ENCODE measurements around the gene FHDC1. TPM values are rescaled to one million over a fixed set of nuclear protein-coding genes. Genes with fewer than 3 reads are reported as not detected.

FHDC1 gene
- polyA plus RNA-seq, 2 of the 4 experiments (the other 2 are of a cell fraction): 0.08 to 0.31 TPM

- ChIA-PET POLR2A (no interaction called here), CTCF (interaction anchor here (0.7 kb wide), 1 partner anchor 27 kb away, joined by 4 read pairs; no protein-coding TSS in a partner anchor)
- no peak for FAIRE-seq
These were observed 34.1 kb downstream of the FHDC1 start for GRCh38 chr4:152970102-152970820.

GRCh38 chr4:152971053-152971452 lies 34.9 kb downstream of the FHDC1 start:
- no peak overlapping the region for H3K27ac ChIP-seq
- ATAC-seq (no peak), FAIRE-seq (no peak), DNase-seq (ENCODE audit: low read depth in 1 of 2, low spot score in 1 of 2) (no peak)
- ChIA-PET CTCF (interaction anchor here (1.2 kb wide), 1 partner anchor 12 kb away, joined by 3 read pairs; no protein-coding TSS in a partner anchor), POLR2A (no interaction called here)
- 82% methylated on average over 3 of the region's 3 CpGs for WGBS (ENCODE audit: missing lambda C conversion rate)
- no peak overlapping the region for H3K4me3 ChIP-seq
- H3K9me3 ChIP-seq: no peaks in the 10 kb centered on the region
- H3K4me2 ChIP-seq: no peak overlapping the region
- H3K4me1 ChIP-seq: peaks cover 20% of the 10 kb centered on the region
- TF ChIP-seq POLR2AphosphoS2 (conservative IDR thresholded peaks at IDR 0.05; ENCODE audit: low read length): no peak
- TF ChIP-seq CHD2 (IDR thresholded peaks at IDR 0.05; ENCODE audit: low read length, partially characterized antibody): no peak
- TF ChIP-seq MAZ (IDR thresholded peaks at IDR 0.05; ENCODE audit: borderline replicate concordance, low read depth, low read length): no peak
- no peak for TF ChIP-seq HDAC2 (IDR thresholded peaks at IDR 0.05)
- TF ChIP-seq HMGXB4 (CRISPR knock-in tag; IDR thresholded peaks at IDR 0.05; ENCODE audit: borderline replicate concordance): no peak
- no peak for TF ChIP-seq POLR2A (IDR thresholded peaks at IDR 0.05; ENCODE audit: low read length)
- no peak for TF ChIP-seq PBX3 (IDR thresholded peaks at IDR 0.05)
- TF ChIP-seq CEBPB (IDR thresholded peaks at IDR 0.05): no peak
- TF ChIP-seq RNF2 (IDR thresholded peaks at IDR 0.05; ENCODE audit: borderline replicate concordance, low read depth): no peak
- TF ChIP-seq NR3C1 (IDR thresholded peaks at IDR 0.05): no peak
- no peak for TF ChIP-seq RARB (CRISPR knock-in tag; IDR thresholded peaks at IDR 0.05)
- no peak for TF ChIP-seq NPAS2 (CRISPR knock-in tag; IDR thresholded peaks at IDR 0.05; ENCODE audit: borderline replicate concordance)
- no peak for TF ChIP-seq HOXA7 (CRISPR knock-in tag; IDR thresholded peaks at IDR 0.05)
- TF ChIP-seq CBX8 (IDR thresholded peaks at IDR 0.05): no peak
- TF ChIP-seq FOSB (CRISPR knock-in tag; IDR thresholded peaks at IDR 0.05): no peak
- TF ChIP-seq ESRRA (IDR thresholded peaks at IDR 0.05; ENCODE audit: borderline replicate concordance, low read length): no peak
- no peak for TF ChIP-seq RAD21 (conservative IDR thresholded peaks at IDR 0.05 in 1 of 2, IDR thresholded peaks at IDR 0.05 in 1 of 2)
- no peak for TF ChIP-seq TFCP2L1 (CRISPR knock-in tag; IDR thresholded peaks at IDR 0.05)

More at GRCh38 chr4:152970102-152970820, 34.1 kb downstream of the FHDC1 start:
- Histone ChIP-seq H3K4me1 (peaks cover 20% of the 10 kb centered on the region), H3K4me2 (peak overlapping the region; percentile 55), H3K9me3 (no peaks in the 10 kb centered on the region), H3K4me3 (no peak overlapping the region), H3K27ac (peak overlapping the region in 1 of 2 experiments; percentile 49; a peak in 2 of 6 replicates)
- ATAC-seq (peak; percentile 30 to 53; a peak in 3 of 6 replicates), DNase-seq (ENCODE audit: low read depth in 1 of 2, low spot score in 1 of 2) (no peak)
- WGBS (ENCODE audit: missing lambda C conversion rate): 33% methylated on average over 3 of the region's 3 CpGs
- no peak for TF ChIP-seq HES2 (IDR thresholded peaks at IDR 0.05)
- TF ChIP-seq RNF2 (IDR thresholded peaks at IDR 0.05; ENCODE audit: borderline replicate concordance, low read depth): no peak
- TF ChIP-seq MAZ (IDR thresholded peaks at IDR 0.05; ENCODE audit: borderline replicate concordance, low read depth, low read length): no peak
- TF ChIP-seq BHLHE40 (IDR thresholded peaks at IDR 0.05; ENCODE audit: low read depth, low read length): no peak
- no peak for TF ChIP-seq TFCP2L1 (CRISPR knock-in tag; IDR thresholded peaks at IDR 0.05)
- TF ChIP-seq HEYL (CRISPR knock-in tag; IDR thresholded peaks at IDR 0.05): no peak
- no peak for TF ChIP-seq HOXB13 (CRISPR knock-in tag; IDR thresholded peaks at IDR 0.05; ENCODE audit: low read depth)
- no peak for TF ChIP-seq CBX2 (IDR thresholded peaks at IDR 0.05; ENCODE audit: borderline replicate concordance, low read depth)
- TF ChIP-seq NFE2L2 (conservative IDR thresholded peaks at IDR 0.05; ENCODE audit: low read length): no peak
- TF ChIP-seq EP300 (IDR thresholded peaks at IDR 0.05): no peak
- no peak for TF ChIP-seq CBX8 (IDR thresholded peaks at IDR 0.05)
- TF ChIP-seq KDM1A (IDR thresholded peaks at IDR 0.05; ENCODE audit: low read depth): no peak
- TF ChIP-seq HMGXB4 (CRISPR knock-in tag; IDR thresholded peaks at IDR 0.05; ENCODE audit: borderline replicate concordance): no peak
- TF ChIP-seq SMC3 (IDR thresholded peaks at IDR 0.05): no peak
- TF ChIP-seq MAX (IDR thresholded peaks at IDR 0.05): no peak
- TF ChIP-seq FOSL2 (IDR thresholded peaks at IDR 0.05): no peak
- no peak for TF ChIP-seq FOSL2 (CRISPR knock-in tag; IDR thresholded peaks at IDR 0.05)
- no peak for TF ChIP-seq ELK1 (IDR thresholded peaks at IDR 0.05; ENCODE audit: low read depth, low read length)
- TF ChIP-seq POLR2A (IDR thresholded peaks at IDR 0.05; ENCODE audit: low read length): no peak
- TF ChIP-seq RAD21 (conservative IDR thresholded peaks at IDR 0.05 in 1 of 2, IDR thresholded peaks at IDR 0.05 in 1 of 2): no peak

Data from A549 (cell line).